SKM-1 treated with dmso at 0.1 percent for 144 hours (cell line): ENCODE measurements around the gene CKLF.
"Not testable (repeated sequence)": the region's sequence is repeated elsewhere in the genome, so short reads cannot be mapped to it uniquely, and the experiment has no call there.

Experiments used
- DNase-seq: peaks from one replicate; lab custom pipeline; 2025; ENCODE audit not compliant: unreplicated experiment; lab: John Stamatoyannopoulos, UW

The CKLF gene

DNA sequence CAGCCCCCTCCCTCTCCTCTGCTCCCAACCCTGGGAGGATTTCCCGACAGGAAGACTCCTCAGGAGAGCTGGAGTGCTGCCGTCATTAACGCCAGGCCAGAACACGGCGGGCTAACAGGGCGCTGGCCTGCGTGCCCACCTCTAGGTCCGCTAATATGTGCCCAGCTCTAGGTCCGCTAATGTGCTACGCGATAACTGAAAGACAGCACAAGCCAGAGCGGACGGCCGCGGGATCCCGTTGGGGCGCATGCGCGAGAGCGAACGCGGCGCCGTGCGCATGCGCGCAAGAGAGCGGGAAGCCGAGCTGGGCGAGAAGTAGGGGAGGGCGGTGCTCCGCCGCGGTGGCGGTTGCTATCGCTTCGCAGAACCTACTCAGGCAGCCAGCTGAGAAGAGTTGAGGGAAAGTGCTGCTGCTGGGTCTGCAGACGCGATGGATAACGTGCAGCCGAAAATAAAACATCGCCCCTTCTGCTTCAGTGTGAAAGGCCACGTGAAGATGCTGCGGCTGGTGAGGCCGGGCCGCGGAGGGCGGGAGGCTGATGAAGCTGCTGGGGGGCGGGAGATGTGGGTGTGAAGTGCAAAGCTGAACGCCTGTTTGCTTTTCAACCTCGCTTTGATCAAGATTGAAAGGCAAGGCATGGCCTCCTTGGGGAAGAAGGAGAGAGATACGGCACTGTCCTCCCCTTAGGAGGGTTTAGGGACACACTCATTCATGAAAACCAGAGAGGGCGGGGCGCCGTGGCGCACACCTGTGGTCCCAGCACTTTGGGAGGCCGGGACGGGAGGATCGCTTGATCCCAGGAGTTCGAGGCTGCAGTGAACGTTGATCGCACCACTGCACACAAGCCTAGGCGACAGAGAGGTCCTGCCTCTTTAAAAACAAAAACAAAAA lies at the start of gene CKLF:
CKLF (plus strand) TSS at position 291 of the 892 bp plus-strand sequence; CDS start at position 431, 140 bp downstream.
- peak; percentile 85 for DNase-seq

- no peak for DNase-seq
Observed at GRCh38 chr16:66503030-66503429, 49.3 kb upstream of the CKLF start.

DNA sequence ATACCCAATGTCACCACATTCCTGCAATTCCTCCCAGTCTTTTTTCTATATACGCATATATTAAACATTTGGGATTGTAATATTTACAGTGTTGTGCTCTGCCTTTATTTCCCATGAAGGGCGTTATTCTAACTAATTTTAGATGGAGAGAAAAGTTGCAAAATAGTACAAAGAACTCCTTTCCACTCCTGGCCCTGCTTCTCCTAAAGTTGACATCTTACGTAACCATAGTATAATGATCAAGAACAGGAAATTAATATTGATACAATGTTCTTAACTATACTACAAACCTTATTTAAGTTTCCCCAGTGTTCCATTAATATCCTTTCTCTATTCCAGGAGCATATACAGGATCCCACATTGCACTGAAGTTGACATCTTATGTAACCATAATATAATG lies 48.8 kb upstream of the CKLF start:
- DNase-seq: no peak

DNA sequence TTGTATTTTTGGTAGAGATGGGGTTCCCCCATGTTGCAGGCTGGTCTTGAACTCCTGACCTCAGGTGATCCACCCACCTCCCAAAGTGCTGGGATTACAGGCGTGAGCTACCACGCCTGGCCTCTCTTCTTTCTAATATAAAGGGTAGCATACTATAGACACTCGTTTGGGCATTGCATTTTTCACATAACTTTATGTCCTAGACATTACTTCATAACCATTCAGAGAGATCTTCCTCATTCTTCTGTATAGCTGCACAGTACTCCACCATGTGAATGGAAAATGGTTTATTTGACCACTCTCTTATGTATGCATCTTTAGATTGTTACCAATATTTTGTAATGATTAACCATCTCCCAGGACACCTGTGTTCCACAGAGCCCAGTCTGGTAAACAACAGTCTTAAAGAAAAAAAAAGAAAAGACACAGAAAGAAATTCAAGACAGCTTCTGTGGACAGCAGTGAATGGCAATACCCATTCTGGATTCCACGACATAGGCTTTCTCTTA lies 44.6 kb upstream of the CKLF start:
- no peak for DNase-seq

- no peak for DNase-seq
Observed at GRCh38 chr16:66508248-66508913, 44.0 kb upstream of the CKLF start.

- no peak for DNase-seq
Observed at GRCh38 chr16:66508914-66509496, 43.4 kb upstream of the CKLF start.

- no peak for DNase-seq
Observed at GRCh38 chr16:66509576-66509975, 42.8 kb upstream of the CKLF start.

DNA sequence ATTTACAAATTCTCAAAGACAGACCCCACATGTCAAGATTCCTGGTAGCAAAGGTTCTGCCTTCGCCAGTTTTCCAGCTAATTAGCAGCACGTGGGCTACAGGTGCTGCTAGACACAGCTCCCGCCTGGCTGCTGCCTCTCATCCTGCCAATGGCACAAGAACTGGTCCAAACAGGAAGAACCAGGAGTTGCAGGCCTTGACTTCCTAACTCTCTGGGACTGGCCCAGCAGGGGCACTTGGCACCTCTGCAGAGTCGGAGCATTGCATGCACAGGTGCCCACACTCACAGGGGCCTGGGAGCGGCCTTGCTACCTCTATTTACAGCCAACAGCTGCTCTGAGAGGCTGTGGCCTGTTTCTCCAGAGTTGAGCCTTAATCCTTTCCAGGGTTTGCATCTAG lies 42.1 kb upstream of the CKLF start:
- DNase-seq: no peak

GRCh38 chr16:66510711-66511601 lies 41.4 kb upstream of the CKLF start:
- DNase-seq: no peak

- DNase-seq: no peak
Observed at GRCh38 chr16:66511602-66512271, 40.6 kb upstream of the CKLF start.

- DNase-seq: no peak
Observed at GRCh38 chr16:66512272-66513110, 39.9 kb upstream of the CKLF start.

DNA sequence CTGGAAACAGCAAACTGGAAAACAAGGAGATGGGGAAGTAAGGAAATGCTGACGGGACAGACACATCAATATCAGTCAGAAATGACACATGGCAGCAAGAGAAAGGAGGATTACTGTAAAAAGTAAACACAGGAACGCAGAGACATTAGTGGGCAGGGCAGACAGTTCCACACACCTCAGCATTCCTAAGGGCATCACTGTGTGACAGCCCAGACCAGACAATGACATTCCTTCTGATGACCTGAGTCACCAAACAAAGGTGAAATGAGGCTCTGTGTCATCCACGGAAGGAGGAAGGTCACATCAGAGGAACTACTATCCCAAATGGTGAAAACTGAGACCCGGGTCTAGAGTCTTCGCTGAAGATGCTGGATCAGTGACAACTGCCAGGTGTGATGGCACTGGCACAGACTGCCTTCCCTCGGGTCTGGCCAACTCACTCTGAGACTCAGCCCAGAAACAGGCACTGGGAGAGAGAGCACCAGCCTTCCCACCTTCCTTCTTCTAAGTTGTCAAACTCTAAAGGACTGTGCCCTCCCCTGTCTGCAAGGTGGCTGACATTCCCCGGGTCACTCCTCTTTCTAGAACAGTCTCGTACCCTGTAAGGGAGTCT lies 39.2 kb upstream of the CKLF start:
- DNase-seq: no peak

- DNase-seq: not testable (repeated sequence)
Observed at GRCh38 chr16:66514391-66514790, 38.0 kb upstream of the CKLF start.

- DNase-seq: not testable (repeated sequence)
Observed at GRCh38 chr16:66514980-66515595, 37.3 kb upstream of the CKLF start.

DNA sequence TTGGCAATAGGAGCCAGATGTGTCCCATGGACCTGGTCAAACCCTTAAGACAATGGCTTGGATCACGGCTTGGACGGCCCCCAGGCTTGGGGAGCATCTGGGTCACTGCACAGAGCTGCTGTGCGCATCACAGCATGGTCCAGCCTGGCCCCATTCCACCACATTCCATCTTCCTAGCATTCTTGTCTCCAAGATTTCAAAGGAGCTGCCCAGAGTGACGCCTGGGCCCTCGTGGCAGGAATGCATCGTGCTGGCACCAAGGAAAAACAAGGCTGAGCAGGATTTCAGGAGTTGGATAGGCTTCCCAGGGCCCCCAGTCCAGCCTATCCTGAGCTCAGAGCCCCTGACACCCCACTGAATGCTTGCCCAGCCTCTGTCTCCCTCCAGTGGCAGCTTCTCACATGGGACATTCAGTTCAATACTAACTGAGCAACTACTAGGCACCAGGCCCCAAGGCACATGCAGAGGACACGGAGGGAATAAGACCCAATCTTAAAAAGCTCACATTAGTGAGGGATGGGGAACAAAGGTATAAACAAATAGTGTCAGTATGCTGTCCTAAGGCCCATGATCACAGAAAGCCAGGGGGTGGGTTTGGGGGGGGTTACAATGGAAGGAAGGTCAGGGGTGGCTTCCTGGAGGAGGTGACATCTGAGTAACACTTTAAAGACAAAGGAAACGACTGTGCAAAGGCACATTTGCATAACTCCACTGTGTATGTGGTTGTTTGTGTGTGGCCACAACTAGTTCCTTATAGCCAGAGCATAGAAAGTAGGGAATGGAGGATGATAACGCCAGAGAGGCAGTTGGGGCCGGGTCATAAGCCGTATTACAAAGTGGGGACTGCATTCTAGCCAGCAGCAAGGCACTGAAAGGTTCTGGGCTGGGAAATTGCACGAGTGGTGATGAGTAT lies 36.5 kb upstream of the CKLF start:
- DNase-seq: peak; percentile 21

DNA sequence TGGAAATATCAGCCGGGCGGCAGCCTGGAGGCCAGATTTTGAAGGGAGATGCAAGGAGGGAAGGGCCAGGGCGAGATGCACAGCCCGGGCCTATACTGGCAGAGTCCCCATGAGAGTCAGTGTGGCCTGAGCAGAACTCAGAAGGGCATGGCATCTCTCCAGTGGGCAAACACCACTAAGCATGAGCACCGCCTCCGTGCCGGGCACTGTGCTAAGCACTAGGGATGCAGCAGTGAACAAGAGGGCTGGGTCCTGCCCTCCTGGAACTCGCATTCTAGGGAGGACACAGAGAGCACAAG lies 35.9 kb upstream of the CKLF start:
- DNase-seq: no peak

- peak; percentile 99 for DNase-seq
Observed at GRCh38 chr16:66516808-66517585, 35.4 kb upstream of the CKLF start.
